HCT116 (cell line): ENCODE results near the gene INS. TPM values are rescaled to one million over a fixed set of nuclear protein-coding genes. Genes with fewer than 3 reads are reported as not detected.

Experiments used
- ATAC-seq: fragments of 200-7000 bp; cut with Tn5 transposase; 2 replicates; pipeline ENCODE4 v1.9.1; 2020; ENCODE audit warnings: mild to moderate bottlenecking, moderate library complexity
- BruUV-seq: library from RNA; stranded (reverse); fragments of 400-500 nt; replicated peaks from 2 replicates; lab custom pipeline; 2021; lab: Mats Ljungman, UMichigan
- CTCF ChIA-PET: fragments of 300-600 bp; sonication (Branson Sonifier 250); formaldehyde crosslinking; loops from one replicate; lab custom pipeline; 2021; ENCODE audit warnings: antibody characterized with exemption; lab: Charles Lee
- POLR2A ChIA-PET: fragments of 300-600, 350-600 bp; sonication (Branson Sonifier 250); formaldehyde crosslinking; loops from one replicate; lab custom pipeline; 2021; ENCODE audit warnings: antibody characterized with exemption; lab: Charles Lee
- RAD21 ChIA-PET, 2 experiments: fragments of 300-600 bp; sonication (Branson Sonifier 250); formaldehyde crosslinking; loops; one replicate each; lab custom pipeline; 2023; ENCODE audit warnings: low total read pairs in 2 of 2; ENCODE audit not compliant: uncharacterized antibody in 2 of 2, unreplicated experiment in 2 of 2, low non-redundant PET in 1 of 2; lab: Charles Lee
- DNase-seq: peaks from one replicate; pipeline ENCODE4 v3.0.0-alpha.2; 2010; ENCODE audit warnings: low read depth, low spot score
- H2AFZ ChIP-seq: fragments of 200-600 bp; shearing (Covaris generic), sonication (generic); 2 replicates; pipeline ENCODE4 v1.6.1; 2017; ENCODE audit warnings: low read depth, mixed run types, mixed read lengths, antibody characterized with exemption, low read length; ENCODE audit not compliant: poor library complexity, severe bottlenecking
- H3K27ac ChIP-seq: 2 replicates; pipeline ENCODE4 v1.5.1; 2012; ENCODE audit warnings: low read depth, low read length
- H3K27me3 ChIP-seq: fragments of 200-600 bp; sonication (generic); 2 replicates; pipeline ENCODE4 v1.6.1; 2016; ENCODE audit warnings: mixed run types, low read length, mixed read lengths; ENCODE audit not compliant: insufficient read depth
- H3K36me3 ChIP-seq, 2 experiments: fragments of 200-500 bp in 1 of 2; fragments of 200-600 bp in 1 of 2; sonication (Bioruptor generic) in 1 of 2; sonication (generic) in 1 of 2; 2 replicates each; pipeline versions ENCODE4 v1.5.1 to v1.6.1; 2014 to 2016; ENCODE audit warnings: low read length in 2 of 2, inconsistent platforms in 1 of 2, mixed read lengths in 1 of 2, mixed run types in 1 of 2; ENCODE audit not compliant: insufficient read depth in 2 of 2, control insufficient read depth in 1 of 2
- H3K4me1 ChIP-seq, 2 experiments: fragments of 200-600 bp in 1 of 2; sonication (generic) in 1 of 2; 2 replicates each; pipeline versions ENCODE4 v1.5.1 to v1.6.1; 2012 to 2017; ENCODE audit warnings: low read length in 2 of 2, inconsistent platforms in 1 of 2, mild to moderate bottlenecking in 1 of 2, mixed read lengths in 1 of 2, mixed run types in 1 of 2, moderate library complexity in 1 of 2; ENCODE audit not compliant: insufficient read depth in 2 of 2, control insufficient read depth in 1 of 2
- H3K4me2 ChIP-seq: fragments of 200-600 bp; sonication (generic); 2 replicates; pipeline ENCODE4 v1.6.1; 2017; ENCODE audit warnings: mixed run types, low read length, mixed read lengths
- H3K4me3 ChIP-seq, 2 experiments: fragments of 200-600 bp in 1 of 2; sonication (generic) in 1 of 2; replicated peaks in 1 of 2; 2 replicates each; pipeline ENCODE4 v1.5.1; 2011 to 2016; ENCODE audit warnings: low read length in 2 of 2, control low read depth in 1 of 2, low read depth in 1 of 2, mild to moderate bottlenecking in 1 of 2, mixed read lengths in 1 of 2, mixed run types in 1 of 2
- H3K79me2 ChIP-seq: fragments of 200-600 bp; sonication (generic); 2 replicates; pipeline ENCODE4 v1.6.1; 2017; ENCODE audit warnings: mild to moderate bottlenecking, mixed run types, low read length, moderate library complexity, mixed read lengths; ENCODE audit not compliant: insufficient read depth
- H3K9ac ChIP-seq: fragments of 200-600 bp; sonication (generic); 2 replicates; pipeline ENCODE4 v1.6.1; 2016; ENCODE audit warnings: low read length, mixed read lengths
- H3K9me2 ChIP-seq: fragments of 200-600 bp; sonication (generic), shearing (Covaris generic); 2 replicates; pipeline ENCODE4 v1.6.1; 2017; ENCODE audit warnings: mixed run types, mild to moderate bottlenecking, moderate library complexity; ENCODE audit not compliant: insufficient read depth
- H3K9me3 ChIP-seq, 2 experiments: fragments of 200-500 bp in 1 of 2; fragments of 200-600 bp in 1 of 2; sonication (Bioruptor generic) in 1 of 2; sonication (generic) in 1 of 2; 2 replicates each; pipeline ENCODE4 v1.6.1; 2014 to 2017; ENCODE audit warnings: low read length in 2 of 2, mixed read lengths in 2 of 2, inconsistent platforms in 1 of 2, low read depth in 1 of 2, mild to moderate bottlenecking in 1 of 2, mixed run types in 1 of 2, moderate library complexity in 1 of 2; ENCODE audit not compliant: control insufficient read depth in 1 of 2, insufficient read depth in 1 of 2
- H4K20me1 ChIP-seq: fragments of 200-600 bp; sonication (generic), shearing (Covaris generic); 2 replicates; pipeline ENCODE4 v1.6.1; 2017; ENCODE audit warnings: mixed run types, mild to moderate bottlenecking, moderate library complexity; ENCODE audit not compliant: insufficient read depth
- ELF1 ChIP-seq: IDR thresholded peaks from 2 replicates; pipeline ENCODE4 v1.6.1; 2012; ENCODE audit warnings: low read depth, borderline replicate concordance
- JUND ChIP-seq: IDR thresholded peaks from 2 replicates; pipeline ENCODE4 v1.6.1; 2012
- POLR2A ChIP-seq: IDR thresholded peaks from 2 replicates; pipeline ENCODE4 v1.7.0; 2011; ENCODE audit warnings: borderline replicate concordance; ENCODE audit not compliant: insufficient read depth, insufficient read length; ENCODE audit errors: extremely low read depth
- POLR2AphosphoS5 ChIP-seq: IDR thresholded peaks from 2 replicates; pipeline ENCODE4 v1.6.1; 2011; ENCODE audit warnings: mild to moderate bottlenecking, low read depth, low read length, moderate library complexity
- REST ChIP-seq: IDR thresholded peaks from 2 replicates; pipeline ENCODE4 v1.6.1; 2012; ENCODE audit warnings: low read depth
- SP1 ChIP-seq: IDR thresholded peaks from 2 replicates; pipeline ENCODE4 v1.6.1; 2012; ENCODE audit warnings: low read depth
- TCF7L2 ChIP-seq: IDR thresholded peaks from 2 replicates; pipeline ENCODE4 v1.7.0; 2011; ENCODE audit warnings: borderline replicate concordance, inconsistent platforms; ENCODE audit not compliant: insufficient read depth, insufficient read length; ENCODE audit errors: extremely low read depth
- YY1 ChIP-seq: IDR thresholded peaks from 2 replicates; pipeline ENCODE4 v1.6.1; 2011; ENCODE audit warnings: low read length, low read depth, moderate library complexity, mild to moderate bottlenecking; ENCODE audit not compliant: insufficient replicate concordance; ENCODE audit errors: extremely low read depth
- intact Hi-C: fragments of 100-400 bp; cut with micrococcal nuclease; formaldehyde crosslinking; loops from 2 replicates; pipeline ENCODE4 v1.10.0; 2022
- total RNA-seq: library from RNA; stranded (reverse); gene quantifications from one replicate; pipeline ENCODE4 v1.2.1, GENCODE V29; 2021; ENCODE audit not compliant: unreplicated experiment
- TF ChIP-seq, protein P1 (sequence below): IDR thresholded peaks from 2 replicates; pipeline ENCODE4 v1.6.1; 2012

The INS gene
- total RNA-seq, 1 experiment from 2014 or later: 0.44 TPM

GRCh38 chr11:2154889-2155288 lies 6.1 kb downstream of the INS start:
- Histone ChIP-seq H3K4me3 (no peak overlapping the region), H3K9ac (no peak overlapping the region), H2AFZ (no peak overlapping the region), H3K4me1 (peaks cover 0 to 4% of the 10 kb centered on the region in 2 experiments; a peak in 1 of 4 replicates), H3K9me3 (no peaks in the 10 kb centered on the region), H3K36me3 (no peaks in the 10 kb centered on the region), H3K27me3 (no peaks in the 10 kb centered on the region), H3K9me2 (no peaks in the 10 kb centered on the region), H3K4me2 (no peak overlapping the region), H3K79me2 (no peaks in the 10 kb centered on the region), H3K27ac (no peak overlapping the region), H4K20me1 (no peaks in the 10 kb centered on the region)
- no peak for ATAC-seq
- ChIA-PET POLR2A (no interaction called here), RAD21 (no interaction called here), CTCF (interaction anchor here (5.9 to 11.5 kb wide), 2 partner anchors 118 to 502 kb away, joined by 129 to 351 read pairs; no protein-coding TSS in a partner anchor)
- BruUV-seq: no TSS peak
- intact Hi-C loops: loop anchor here (5.0 kb wide), 1 partner anchor 448 kb away; no protein-coding TSS in a partner anchor
- TF ChIP-seq YY1 (no peak), POLR2AphosphoS5 (no peak), SP1 (no peak), REST (no peak), TCF7L2 (no peak), JUND (no peak), ELF1 (no peak), POLR2A (no peak)
- TF ChIP-seq, protein P1, sequence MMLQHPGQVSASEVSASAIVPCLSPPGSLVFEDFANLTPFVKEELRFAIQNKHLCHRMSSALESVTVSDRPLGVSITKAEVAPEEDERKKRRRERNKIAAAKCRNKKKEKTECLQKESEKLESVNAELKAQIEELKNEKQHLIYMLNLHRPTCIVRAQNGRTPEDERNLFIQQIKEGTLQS: no peak
- DNase-seq: no peak
